Stimulated activated CD8-positive, alpha-beta memory T cell treated with anti-CD3 and anti-CD28 coated beads, Interleukin-7, amount 100 ng/mL, for 24 hours (primary cell): ENCODE results near the gene TMEM242.
A peak's percentile ranks its signal among the peaks of the same experiment; 100 is the strongest.

Source experiments
- DNase-seq: peaks from one replicate; pipeline ENCODE4 v3.0.0-alpha.2; 2020; ENCODE audit warnings: low read depth

Gene TMEM242

DNA sequence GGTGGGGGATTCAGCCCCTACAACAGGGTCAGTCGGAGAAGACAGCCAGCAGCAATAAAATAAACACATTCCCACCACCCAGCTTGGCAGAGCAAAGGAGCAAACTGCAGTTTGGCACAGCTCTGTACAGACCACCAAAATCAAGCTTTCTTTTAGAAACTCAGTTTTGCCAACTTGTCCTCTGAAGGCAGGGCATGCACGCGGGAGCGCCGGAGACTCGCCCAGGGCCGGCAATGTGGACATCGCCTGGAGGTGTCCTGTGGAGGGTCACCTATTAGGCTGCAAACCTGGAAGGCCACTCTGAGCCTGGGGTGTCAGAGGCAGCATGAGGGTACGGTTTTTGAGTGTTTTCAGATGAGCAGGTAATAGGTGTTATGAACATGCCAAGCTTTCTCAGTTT lies 34.7 kb downstream of the TMEM242 start:
- DNase-seq, result no peak

DNA sequence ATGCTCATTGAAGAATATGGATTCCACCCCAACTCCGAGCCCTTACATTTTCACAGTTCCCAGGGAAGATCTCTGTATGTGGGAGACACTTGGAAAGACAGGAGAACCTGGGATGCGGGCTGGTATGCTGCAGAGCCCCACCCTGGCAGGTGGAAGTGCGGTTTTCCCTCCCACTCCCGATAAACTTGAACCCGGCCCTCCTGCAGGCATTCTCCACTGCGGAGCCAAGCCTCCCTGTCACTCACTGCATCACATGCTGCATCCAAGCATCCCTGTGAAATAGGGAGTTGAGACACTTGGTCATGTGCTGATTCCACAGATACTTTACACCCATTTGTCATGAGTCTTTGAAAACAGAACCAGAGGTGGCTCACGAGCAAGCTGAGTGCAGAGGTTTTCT lies 35.4 kb downstream of the TMEM242 start:
- no peak for DNase-seq

DNA sequence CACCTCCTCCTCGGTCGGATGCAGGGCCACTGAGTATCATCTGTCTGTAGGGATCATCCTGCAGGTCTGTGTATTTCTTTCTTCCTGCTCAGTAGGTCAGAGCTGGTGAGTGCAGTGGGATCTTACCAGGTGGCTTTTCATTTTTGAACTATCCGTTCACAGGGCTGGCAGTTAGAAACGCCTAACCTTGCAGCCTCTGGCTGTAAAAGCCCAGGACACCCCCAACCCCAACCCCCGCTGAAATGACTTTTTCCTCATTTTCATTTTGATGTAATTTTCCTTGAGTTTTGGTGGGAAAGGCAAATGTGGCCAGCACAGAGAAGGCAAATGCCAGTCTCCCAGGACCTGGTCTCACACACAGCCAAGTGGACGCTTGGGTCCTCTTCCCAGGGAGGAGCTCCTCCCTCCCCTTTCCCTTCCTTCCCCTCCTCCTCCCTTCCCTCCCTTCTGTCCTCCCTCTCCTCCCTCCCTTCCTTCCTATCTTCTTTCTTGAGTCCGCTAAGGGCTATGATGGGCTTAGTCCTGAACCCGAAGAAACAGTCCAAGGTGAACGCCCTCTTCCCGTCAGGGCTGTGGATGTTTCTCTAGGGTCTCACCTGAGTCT lies 36.0 kb downstream of the TMEM242 start:
- no peak for DNase-seq

DNA sequence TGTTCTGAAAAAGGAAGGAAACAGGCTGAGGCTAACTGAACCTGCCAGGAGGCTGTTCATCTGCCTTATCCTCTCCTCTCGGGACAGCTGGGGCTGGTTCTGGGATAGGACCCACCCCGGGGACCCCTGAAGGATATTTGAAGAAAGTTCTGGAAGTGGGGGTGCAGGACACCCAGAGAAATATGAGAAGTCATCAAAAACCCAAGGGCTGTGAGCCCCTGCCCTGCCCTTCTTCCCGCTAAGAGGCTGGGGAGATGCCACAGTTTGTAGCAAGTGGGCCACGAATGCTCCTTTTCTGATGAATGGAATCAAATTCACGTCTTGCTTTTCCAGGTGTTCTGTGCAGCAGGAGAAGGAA lies 37.9 kb downstream of the TMEM242 start:
- no peak for DNase-seq

DNA sequence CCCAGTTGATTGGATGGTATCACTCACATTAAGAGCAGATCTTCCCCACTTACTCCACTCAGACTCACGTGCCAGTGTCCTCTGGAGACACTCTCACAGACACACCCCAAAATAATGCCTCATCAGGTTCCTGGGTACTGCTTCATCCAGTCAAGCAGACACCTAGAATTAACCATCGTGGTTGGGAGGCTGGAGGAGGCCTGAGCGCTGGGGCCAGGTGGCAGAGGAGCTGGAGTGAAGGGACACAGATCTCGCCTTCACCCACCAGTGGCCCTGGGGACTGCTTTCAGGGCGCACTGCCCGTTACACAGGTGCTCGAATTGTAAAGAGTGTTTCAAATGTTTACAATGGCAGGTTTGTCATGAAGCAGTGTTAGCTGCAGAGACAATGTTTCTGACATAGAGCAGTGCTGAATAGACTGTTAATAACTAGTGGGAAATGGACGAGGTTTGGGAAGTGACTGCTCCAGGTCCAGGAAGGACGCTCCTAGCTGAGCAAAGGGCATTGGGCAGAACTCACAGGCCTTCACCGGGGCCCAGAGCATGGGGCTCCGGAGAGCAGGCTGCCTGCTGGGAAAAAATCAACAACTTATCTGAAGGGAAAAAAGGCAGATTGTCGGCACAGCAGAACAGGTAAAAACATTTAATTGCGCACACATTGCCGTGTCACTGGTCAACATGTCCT lies 38.4 kb downstream of the TMEM242 start:
- DNase-seq, result no peak

DNA sequence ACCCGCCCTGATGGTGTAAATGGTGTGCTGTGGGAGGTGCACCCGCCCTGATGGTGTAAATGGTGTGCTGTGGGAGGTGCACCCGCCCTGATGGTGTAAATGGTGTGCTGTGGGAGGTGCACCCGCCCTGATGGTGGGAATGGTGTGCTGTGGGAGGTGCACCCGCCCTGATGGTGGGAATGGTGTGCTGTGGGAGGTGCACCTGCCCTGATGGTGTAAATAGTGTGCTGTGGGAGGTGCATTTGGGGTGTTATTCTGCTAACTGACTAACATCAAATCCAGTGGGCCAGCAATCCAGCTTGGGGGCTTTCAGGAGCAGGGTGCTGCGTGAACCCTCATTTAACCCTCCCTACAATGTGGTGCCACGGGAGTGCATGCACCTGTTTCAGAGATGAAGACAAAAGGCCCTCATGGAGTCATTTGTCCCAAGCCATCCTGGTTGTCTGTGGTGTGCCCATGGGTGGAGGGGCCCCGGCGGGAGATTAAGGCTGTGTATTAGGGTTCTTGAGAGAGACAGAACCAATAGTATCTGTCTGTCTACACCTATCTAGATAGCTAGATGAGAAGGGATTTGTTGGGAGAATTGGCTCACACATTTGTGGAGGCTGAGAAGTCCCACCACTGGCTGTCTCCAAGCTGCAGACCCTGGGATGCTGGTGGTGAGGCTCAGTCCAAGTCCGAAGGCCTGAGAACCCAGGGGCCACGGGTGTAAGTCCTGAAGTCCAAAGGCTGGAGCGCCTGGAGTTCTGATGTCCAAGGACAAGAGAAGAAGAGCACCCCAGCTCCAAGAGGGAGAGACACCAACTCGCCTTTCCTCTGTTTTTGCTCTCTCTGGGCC lies 39.2 kb downstream of the TMEM242 start:
- no peak for DNase-seq

DNA sequence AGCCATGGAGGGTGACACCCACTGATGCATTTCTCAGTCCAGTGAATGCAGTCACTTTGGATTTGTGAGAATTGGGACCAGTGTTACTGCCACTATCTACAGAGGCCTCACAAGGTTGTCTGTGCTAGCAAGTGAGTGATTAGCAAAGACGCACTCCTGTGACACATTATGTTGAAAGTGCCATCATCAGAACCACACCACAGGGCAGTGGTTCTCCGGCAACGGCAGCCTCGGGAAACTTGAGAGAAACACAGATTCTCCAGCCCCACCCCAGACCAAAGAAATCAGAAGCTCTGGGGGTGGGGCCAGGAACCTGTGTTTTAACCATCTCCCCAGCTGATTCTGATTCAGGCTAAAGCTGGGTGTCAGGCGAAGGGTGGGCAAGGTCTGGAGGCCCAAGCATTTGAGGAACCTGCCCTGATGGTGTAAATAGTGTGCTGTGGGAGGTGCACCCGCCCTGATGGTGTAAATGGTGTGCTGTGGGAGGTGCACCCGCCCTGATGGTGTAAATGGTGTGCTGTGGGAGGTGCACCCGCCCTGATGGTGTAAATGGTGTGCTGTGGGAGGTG lies 39.9 kb downstream of the TMEM242 start:
- no peak for DNase-seq

DNA sequence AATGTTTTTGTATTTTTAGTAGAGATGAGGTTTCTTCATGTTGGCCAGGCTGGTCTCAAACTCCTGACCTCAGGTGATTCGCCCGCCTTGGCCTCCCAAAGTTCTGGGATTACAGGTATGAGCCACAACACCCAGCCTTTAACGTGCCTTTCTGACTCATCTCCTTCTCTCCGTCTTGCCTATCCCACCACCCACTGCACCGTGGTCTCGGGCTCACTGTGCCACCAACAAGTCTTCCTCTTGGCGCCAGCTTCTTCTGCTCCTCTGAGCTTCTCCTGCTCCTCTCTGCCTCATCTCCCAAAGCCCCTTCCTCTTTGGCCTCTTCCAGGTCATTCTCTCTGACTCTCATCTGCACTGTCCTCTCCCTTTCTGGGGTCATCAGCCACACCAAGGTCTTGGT lies 41.0 kb downstream of the TMEM242 start:
- no peak for DNase-seq

DNA sequence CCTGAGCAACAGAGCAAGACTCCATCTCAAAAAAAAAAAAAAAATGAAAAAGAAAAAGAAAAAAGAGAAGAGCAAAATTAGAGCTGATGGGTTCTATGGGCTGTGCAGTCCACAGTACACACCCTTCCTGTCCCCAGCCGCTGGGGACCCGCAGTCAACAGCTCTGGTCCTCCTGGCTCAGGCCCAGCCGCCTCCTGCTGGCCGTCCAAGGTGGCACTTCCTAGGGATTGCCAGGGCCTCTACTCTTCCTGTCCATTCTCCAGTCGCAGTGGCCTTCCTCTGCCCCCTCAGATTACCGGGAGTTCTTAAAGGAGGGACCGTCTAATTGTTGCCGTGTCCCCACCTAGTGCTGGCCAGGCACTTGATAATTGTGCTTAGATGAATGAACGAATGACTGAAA lies 41.7 kb downstream of the TMEM242 start:
- no peak for DNase-seq

DNA sequence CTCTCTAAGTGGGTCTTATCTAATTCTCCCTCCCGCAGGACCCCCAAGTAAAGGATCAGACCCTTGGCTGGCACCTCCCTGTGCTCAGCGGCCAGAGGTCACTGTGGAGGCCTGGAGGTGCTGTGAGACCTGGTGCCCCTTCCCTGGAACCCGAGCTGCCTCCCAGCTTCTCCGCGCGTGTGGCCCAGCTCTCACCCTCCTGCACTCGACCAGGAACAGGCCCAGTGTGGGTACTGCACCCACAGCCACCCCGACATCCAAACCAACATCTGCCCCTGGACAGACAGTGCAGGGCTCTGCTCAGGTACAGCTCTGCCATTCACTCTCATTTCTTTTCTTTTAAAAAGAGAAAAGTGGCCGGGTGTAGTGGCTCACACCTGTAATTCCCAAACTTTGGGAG lies 42.4 kb downstream of the TMEM242 start:
- DNase-seq, result no peak

DNA sequence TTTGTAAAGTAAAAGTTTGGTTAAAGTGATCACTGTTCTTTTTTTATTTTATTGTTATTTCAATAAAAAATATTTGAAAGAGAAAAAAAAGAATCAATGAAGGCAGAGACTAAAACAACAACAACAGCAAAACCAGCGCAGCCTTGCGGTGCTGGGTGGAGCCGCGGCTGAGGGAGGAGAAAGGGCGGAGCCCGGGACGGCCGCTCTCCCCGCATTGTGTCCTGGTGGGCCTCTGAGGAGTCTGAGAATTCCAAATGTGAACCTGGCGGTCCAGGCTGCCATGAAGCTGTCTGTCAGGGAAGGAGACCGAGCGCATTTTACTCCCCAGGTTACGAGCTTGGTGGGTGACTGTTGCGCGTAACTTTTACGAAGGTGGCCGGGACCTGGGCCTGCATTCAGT lies 43.2 kb downstream of the TMEM242 start:
- no peak for DNase-seq

DNA sequence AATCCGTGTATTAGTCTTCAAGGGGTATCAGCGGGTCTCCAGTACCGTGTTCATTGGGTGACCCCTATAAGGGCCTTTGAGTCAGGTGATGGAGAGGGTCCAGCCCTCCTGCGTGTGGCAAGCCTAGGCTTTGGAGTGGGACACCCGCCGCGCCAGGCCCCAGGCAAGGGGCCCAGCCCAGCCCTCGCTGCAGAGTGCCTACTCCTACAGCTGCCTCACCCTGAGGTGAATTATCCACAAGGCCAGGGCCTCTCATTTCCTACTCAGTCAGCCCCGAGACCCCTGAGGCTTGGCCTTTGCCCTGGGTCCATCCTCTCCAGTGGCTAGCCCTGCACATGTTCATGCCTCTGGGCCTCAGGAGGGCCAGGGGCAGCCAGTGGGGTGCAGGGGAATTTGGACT lies 45.1 kb downstream of the TMEM242 start:
- DNase-seq, result no peak

DNA sequence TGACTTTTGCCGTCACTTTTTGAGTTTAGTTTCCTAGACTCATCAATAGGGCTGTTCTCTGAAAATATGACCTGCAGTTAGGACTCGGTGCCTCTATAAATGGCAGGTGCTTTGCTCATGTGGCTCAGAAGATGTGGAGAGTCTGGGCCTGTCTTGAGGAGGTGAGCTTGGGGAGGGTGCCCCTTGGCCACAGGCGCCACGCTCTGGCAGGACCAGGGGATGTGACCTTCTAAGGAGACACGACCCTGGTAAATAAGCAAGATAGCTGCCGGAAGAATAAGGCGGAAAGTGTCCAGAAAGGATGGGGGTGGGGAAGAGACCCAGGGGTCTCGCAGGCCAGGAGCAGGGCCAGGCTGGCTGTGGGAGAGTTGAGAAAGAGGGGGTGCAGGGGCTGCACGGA lies 46.6 kb downstream of the TMEM242 start:
- no peak for DNase-seq

DNA sequence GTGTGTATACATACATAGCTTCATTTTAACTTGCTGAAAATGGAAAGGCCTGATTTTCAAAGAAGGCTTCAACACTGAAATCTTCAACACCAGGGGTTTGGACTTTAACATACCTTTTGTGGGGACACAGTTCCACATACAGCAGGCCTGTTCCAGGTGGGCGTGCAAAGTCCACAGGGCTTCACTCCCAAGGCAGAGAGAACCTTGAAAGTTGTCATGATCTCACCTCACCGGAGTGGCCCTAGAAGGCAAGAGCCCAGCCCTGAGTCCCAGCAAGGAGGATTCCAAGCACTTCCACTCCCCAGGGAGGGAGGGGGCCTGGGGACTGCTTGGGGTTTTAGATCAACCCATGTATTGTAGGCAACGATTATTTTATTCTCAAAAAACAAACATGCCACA lies 47.2 kb downstream of the TMEM242 start:
- no peak for DNase-seq

DNA sequence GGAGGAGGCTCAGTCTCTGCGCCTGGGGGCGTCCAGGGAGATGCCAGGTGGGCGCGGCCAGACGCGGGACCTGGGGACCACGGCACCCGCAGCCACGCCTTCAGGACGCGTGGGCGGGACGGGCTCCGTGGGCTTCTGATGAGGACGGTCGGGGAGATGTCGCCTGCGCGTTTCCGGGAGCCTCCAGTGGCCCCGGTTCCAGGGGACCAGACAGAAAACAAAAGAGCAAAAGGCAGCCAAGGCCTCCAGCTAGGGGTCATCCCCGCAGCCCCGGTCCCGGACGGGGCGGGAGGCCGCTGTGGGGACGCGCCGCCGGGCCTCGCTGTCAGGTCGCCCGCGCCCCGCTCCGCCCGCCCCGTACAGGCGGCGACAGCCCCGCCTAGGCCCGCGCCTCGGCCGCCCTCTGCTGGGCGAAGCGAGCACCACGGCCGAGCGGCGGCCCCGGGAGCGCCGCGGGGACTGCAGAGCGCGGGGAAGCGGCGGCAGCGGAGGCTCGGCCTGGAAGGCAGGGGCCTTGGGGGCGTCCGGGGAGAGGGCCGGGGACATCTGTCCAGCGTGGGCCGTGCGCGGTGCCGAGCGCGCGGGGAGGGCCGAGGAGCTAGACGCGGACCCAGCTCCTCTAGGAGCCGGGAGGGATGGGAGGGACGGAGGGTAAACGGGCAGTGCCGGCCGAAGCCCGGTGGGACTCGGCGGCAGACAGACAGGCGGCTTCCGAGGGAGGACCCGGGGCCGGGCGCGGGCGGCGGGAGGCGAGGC lies 48.7 kb downstream of the TMEM242 start:
- DNase-seq, result peak; percentile 50

DNA sequence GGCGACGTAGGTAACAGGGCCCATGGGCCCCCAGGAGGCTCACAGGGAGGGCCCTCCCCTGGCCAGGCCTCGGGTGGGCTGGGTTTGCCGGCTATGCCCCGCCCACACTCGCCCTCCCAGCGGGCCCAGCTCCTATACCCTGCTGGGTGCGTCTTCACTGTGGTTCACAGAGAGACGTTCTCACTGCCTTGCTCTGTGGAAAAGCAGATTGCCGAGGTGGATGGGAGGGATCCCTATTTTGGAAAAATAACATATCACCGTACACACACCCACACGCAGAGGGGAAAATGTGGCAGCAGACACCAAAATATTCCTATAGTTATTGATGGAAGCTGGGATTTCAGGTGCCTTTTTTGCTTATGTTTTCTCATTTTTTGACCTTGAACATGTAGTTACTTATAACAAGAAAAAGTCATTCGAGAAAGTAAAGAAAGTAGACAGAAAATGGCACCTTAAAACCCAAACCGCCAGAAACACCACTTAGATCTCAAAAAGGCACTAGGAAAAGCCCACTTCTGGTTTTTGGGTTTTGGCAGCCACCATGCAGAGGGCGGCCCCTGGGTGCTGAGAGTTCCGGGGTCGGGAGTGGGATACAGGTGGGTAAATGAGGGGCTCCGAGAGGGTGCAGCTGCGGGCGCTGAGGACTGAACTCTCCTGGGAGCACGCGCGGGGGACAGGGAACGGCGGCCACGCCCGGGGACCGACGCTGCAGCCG lies 49.4 kb downstream of the TMEM242 start:
- DNase-seq, result peak; percentile 38

DNA sequence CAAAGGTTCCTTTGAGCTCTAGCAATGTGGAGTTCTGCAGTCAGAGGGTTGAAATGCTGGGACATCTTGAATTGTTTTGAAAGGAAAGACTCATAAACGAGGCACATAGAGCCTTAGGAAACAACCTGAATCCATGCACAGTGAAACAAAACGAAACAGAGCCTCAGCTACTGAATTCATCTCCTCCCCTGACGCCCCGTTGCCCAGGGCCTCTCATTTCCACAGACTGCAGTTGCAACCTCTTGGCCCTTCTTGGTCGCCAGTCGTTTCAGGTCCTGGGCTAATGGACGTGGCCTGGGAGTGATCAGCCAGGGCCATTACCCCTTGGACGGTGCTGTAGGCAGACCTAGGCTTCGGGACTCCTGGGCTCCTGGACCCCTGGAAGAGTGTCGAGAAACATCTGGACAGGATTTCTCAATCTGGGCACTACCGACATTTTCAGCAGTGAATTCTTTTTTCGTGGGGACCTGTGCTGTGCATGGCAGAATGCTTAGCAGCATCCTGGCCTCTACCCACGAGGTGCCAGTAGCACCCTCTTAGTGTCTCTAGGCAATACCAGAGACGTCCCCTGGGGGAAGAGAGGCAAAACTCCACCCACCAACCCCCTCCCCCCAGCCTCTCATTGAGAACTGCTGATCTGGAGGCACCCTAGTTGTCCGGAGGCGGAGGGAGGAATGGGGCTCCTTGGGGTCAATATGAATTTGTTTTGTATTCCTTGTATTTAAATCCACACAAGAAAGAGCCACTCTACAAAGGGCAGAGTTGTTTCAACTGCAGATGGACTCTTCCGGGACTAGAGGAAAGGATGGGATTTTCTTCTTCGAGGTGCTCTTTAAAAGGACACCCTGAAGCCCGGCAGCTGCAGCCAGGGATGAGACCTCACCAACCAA lies 50.2 kb downstream of the TMEM242 start:
- DNase-seq, result no peak

DNA sequence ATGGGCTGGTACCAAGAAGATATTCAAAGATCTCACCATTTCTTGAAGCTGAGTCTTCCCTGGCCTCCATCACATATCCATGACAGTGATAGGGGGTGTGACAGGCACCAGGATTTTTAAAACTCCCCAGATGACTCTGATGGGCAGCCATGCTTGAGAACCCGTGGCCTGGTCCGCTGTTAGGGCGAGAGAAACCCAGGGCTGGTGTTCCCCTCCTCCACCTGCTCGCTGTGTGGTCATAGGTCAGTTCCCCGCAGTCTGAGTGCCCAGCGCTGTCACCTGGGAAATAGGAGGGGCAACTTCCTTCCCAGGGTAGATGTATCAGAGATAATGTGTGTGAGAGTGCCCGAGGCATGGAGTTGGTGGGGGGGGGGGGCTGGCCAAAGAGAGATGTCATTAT lies 50.9 kb downstream of the TMEM242 start:
- DNase-seq, result no peak

DNA sequence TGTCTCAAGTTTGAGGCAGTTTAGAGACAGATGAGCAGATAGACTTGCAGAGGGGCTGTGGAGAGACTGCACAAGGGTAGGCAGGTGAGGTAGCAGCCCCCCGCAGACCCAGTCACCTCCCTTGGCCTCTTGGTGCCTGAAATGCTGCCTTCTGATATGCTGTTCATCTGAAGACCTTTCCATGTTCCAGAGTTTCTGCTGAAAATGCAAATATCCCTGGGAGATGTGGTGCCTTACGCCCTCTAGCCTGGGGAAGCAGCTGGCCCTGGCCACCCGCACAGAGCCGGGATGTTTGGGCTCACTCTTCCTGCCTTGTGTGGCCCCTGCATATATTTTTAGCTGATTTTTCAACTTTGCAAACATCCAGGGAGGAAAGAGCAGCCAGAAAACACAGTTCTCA lies 51.4 kb downstream of the TMEM242 start:
- DNase-seq, result no peak

DNA sequence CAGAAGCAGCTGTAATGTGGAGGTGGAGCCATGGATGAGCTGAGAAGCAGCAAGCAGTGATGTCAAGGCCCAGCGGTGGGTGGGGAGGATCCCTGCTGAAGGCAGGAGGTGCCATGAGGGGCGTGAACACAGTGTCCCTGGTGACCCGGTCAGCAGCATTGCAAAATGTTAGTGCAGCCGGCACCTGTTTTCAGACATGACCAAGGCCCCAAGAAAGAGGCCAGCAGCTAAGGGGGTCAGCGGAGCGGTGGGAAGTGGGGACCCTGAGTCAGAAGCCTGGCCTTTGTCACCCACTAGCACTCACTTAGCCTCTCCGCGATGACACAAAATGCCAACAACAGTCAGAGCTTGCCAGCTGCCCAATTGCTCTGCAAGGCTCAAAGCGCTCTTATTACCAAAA lies 51.9 kb downstream of the TMEM242 start:
- no peak for DNase-seq

DNA sequence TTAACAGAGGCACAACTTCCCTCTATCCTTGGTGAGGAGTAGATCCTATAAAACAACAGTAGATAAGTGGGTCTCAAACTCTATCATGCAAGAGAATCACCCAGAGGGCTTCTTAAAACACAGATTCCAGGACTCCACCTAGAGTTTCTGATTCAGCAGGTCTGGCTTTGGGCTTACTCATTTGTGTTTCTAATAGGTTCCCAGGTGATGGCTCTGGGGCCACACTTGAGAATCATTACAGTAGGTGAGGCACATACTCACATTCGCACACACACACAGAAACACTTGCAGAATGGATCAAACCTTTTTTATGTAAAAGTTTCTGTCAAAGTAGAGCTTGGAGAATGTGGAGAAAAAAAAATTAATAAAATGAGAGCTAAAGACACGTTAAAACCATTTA lies 52.4 kb downstream of the TMEM242 start:
- no peak for DNase-seq
